Measurements from ENCODE around the gene IKZF5. TPM values are rescaled to one million over a fixed set of nuclear protein-coding genes. Genes with fewer than 3 reads are reported as not detected.

Gene IKZF5
- polyA plus RNA-seq, 1 experiment: 7.8 TPM

DNA sequence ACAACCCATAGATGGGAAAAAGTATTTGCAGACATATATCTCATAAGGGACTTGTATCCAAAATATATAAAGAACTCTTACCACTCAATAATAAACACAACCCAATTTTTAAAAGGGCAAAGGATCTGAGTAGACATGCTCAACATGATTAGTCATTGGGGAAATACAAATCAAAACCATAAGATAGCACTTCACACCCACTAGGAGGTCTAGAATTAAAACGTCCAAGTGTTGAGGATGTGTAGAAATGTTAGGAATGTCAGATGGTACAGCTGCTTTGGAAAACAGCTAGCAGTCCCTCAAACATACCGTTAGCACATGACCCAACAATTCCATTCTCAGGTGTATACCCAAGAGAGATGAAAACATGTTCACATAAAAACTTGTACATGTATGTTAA is 20.1 kb downstream of the IKZF5 start:
- POLR2A ChIA-PET: no interaction called here
- no peaks in the 10 kb centered on the region for H3K27me3 ChIP-seq (ENCODE audit: control insufficient read depth, insufficient read depth, low read length)
- DNase-seq (ENCODE audit: low read depth, low spot score): no peak
- CTCF ChIA-PET: interaction anchor here (4.1 kb wide), 1 partner anchor 9 kb away, joined by 43 read pairs; the partner anchor contains the start of gene PSTK
- no peak overlapping the region for H3K4me3 ChIP-seq (ENCODE audit: low read depth, low read length)
- no peak for TF ChIP-seq CTCF (IDR thresholded peaks at IDR 0.05; ENCODE audit: low read depth, low read length)
- no peak overlapping the region for H3K27ac ChIP-seq (ENCODE audit: low read depth, low read length)
- no peaks in the 10 kb centered on the region for H3K9me3 ChIP-seq (ENCODE audit: control insufficient read depth, insufficient read depth, low read length)

- no peak overlapping the region for H3K4me3 ChIP-seq (ENCODE audit: low read depth, low read length)
- no peak for DNase-seq (ENCODE audit: low read depth, low spot score)
- TF ChIP-seq CTCF (IDR thresholded peaks at IDR 0.05; ENCODE audit: low read depth, low read length): no peak
- CTCF ChIA-PET: interaction anchor here (0.7 kb wide), 1 partner anchor 572 kb away, joined by 7 read pairs; no protein-coding TSS in a partner anchor
- POLR2A ChIA-PET: no interaction called here
- H3K27ac ChIP-seq (ENCODE audit: low read depth, low read length): no peak overlapping the region
- no peaks in the 10 kb centered on the region for H3K9me3 ChIP-seq (ENCODE audit: control insufficient read depth, insufficient read depth, low read length)
- H3K27me3 ChIP-seq (ENCODE audit: control insufficient read depth, insufficient read depth, low read length): no peaks in the 10 kb centered on the region
These were observed 22.3 kb downstream of the IKZF5 start for GRCh38 chr10:122986335-122986734.

DNA sequence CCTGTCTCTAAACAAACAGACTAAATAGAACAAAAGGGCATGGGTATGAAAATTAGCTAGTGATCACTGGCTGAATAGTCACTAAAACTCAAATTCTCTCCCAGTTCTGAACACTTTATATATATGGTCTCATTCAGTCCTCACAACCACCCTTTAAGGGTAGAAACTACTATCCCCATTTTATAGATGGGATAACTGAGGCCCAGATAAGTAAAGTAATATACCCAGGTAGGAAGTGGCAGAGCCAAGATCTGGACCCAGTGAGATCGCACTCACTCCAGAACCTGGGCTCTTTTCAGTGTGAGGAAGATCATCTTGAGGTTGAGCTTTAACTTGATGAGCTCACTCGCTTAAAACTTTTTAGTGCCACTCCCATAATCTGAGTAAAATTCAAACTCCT is 23.9 kb downstream of the IKZF5 start:
- ChIA-PET CTCF (no interaction called here), POLR2A (no interaction called here)
- TF ChIP-seq CTCF (IDR thresholded peaks at IDR 0.05; ENCODE audit: low read depth, low read length): no peak
- Histone ChIP-seq H3K27me3 (ENCODE audit: control insufficient read depth, insufficient read depth, low read length) (no peaks in the 10 kb centered on the region), H3K9me3 (ENCODE audit: control insufficient read depth, insufficient read depth, low read length) (no peaks in the 10 kb centered on the region), H3K27ac (ENCODE audit: low read depth, low read length) (no peak overlapping the region), H3K4me3 (ENCODE audit: low read depth, low read length) (no peak overlapping the region)
- no peak for DNase-seq (ENCODE audit: low read depth, low spot score)

DNA sequence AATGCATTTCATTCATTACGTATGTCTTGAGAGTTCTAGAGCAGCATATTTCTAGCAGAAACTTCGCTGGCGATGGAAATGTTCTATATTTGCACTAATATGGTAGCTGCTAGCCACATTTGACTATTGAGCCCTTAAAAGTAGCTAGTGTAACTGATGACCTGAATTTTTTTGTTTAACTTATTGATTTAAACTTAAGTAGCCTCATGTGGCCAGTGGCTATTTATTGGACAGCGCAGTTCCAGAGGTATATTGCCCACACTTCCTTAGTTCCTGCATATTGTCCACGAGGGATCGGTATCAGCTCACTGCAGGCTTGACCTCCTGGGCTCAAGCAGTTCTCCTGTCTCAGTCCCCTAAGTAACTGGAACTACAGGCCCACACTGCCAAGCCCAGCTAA is 24.7 kb downstream of the IKZF5 start:
- TF ChIP-seq CTCF (IDR thresholded peaks at IDR 0.05; ENCODE audit: low read depth, low read length): no peak
- H3K27ac ChIP-seq (ENCODE audit: low read depth, low read length): no peak overlapping the region
- H3K9me3 ChIP-seq (ENCODE audit: control insufficient read depth, insufficient read depth, low read length): no peaks in the 10 kb centered on the region
- no peak for DNase-seq (ENCODE audit: low read depth, low spot score)
- POLR2A ChIA-PET: no interaction called here
- CTCF ChIA-PET: interaction anchor here (1.3 to 5.2 kb wide), 2 partner anchors 24 to 574 kb away, joined by 3 to 24 read pairs; partner anchors contain the start of genes ACADSB and IKZF5
- no peaks in the 10 kb centered on the region for H3K27me3 ChIP-seq (ENCODE audit: control insufficient read depth, insufficient read depth, low read length)
- no peak overlapping the region for H3K4me3 ChIP-seq (ENCODE audit: low read depth, low read length)

DNA sequence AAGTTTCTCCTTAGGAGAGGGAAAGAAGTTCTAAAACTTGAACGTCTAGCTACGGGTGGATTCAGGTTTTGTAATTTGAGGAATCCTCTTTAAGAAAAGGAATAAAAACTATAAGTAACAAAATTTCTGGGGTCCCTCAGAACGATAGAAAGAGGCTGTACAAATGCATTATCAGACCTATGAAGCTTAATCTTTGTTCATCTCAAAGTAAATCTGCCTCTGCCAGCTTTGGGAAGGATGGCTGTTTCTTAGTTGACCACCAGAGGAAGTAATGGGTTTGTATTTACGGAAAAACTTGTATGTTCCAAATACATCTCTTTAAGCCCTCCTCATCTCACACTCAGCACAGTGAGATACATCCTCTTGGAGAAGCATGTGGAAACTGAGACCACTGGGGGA is 27.5 kb downstream of the IKZF5 start:
- TF ChIP-seq CTCF (IDR thresholded peaks at IDR 0.05; ENCODE audit: low read depth, low read length): peak; percentile 59
- Histone ChIP-seq H3K27me3 (ENCODE audit: control insufficient read depth, insufficient read depth, low read length) (no peaks in the 10 kb centered on the region), H3K4me3 (ENCODE audit: low read depth, low read length) (peak overlapping the region; percentile 88), H3K9me3 (ENCODE audit: control insufficient read depth, insufficient read depth, low read length) (no peaks in the 10 kb centered on the region), H3K27ac (ENCODE audit: low read depth, low read length) (no peak overlapping the region)
- ChIA-PET POLR2A (interaction anchor here (1.1 to 1.5 kb wide), 2 partner anchors 27 kb away, joined by 3 to 8 read pairs; partner anchors contain the start of genes C10orf88 and IKZF5), CTCF (interaction anchor here (0.6 to 5.2 kb wide), 24 partner anchors 9 to 1408 kb away, joined by 3 to 43 read pairs (median 4); partner anchors contain the start of genes ACADSB, C10orf88 and IKZF5)
- no peak for DNase-seq (ENCODE audit: low read depth, low spot score)

All from AG04450 (cell line).